GM21576 (cell line): ENCODE measurements around the gene TNNC1.

Experiments
- ATAC-seq: cut with Tn5 transposase; IDR thresholded peaks from one replicate; pipeline ENCODE4 v1.9.1; 2021; ENCODE audit warnings: mild to moderate bottlenecking, moderate library complexity; ENCODE audit not compliant: unreplicated experiment

The TNNC1 gene

GRCh38 chr3:52443791-52444687, 9.8 kb downstream of the TNNC1 start:
- no peak for ATAC-seq

- ATAC-seq: no peak
Measured at GRCh38 chr3:52443268-52443610, 10.6 kb downstream of the TNNC1 start.

- ATAC-seq: no peak
Measured at GRCh38 chr3:52442409-52443267, 11.2 kb downstream of the TNNC1 start.

GRCh38 chr3:52441772-52442332, 12.0 kb downstream of the TNNC1 start:
- ATAC-seq: no peak

- ATAC-seq: no peak
Measured at GRCh38 chr3:52441091-52441771, 12.6 kb downstream of the TNNC1 start.

- ATAC-seq: no peak
Measured at GRCh38 chr3:52440671-52441070, 13.2 kb downstream of the TNNC1 start.

GRCh38 chr3:52440249-52440551, 13.6 kb downstream of the TNNC1 start:
- ATAC-seq: no peak

- ATAC-seq: no peak
Measured at GRCh38 chr3:52439426-52440248, 14.2 kb downstream of the TNNC1 start.

GRCh38 chr3:52438579-52439425, 15.0 kb downstream of the TNNC1 start:
- no peak for ATAC-seq

GRCh38 chr3:52438104-52438376, 15.8 kb downstream of the TNNC1 start:
- ATAC-seq: no peak

- ATAC-seq: no peak
Measured at GRCh38 chr3:52437326-52438103, 16.3 kb downstream of the TNNC1 start.

GRCh38 chr3:52436500-52437149, 17.2 kb downstream of the TNNC1 start:
- no peak for ATAC-seq

GRCh38 chr3:52435246-52436101, 18.4 kb downstream of the TNNC1 start:
- no peak for ATAC-seq

- ATAC-seq: no peak
Measured at GRCh38 chr3:52434491-52435115, 19.2 kb downstream of the TNNC1 start.

- ATAC-seq: no peak
Measured at GRCh38 chr3:52433996-52434479, 19.8 kb downstream of the TNNC1 start.

- ATAC-seq: no peak
Measured at GRCh38 chr3:52433328-52433995, 20.4 kb downstream of the TNNC1 start.
